Heart right ventricle (tissue), 16 donors: ENCODE measurements around the gene DENND1C. TPM values are rescaled to one million over a fixed set of nuclear protein-coding genes. Genes with fewer than 3 reads are reported as not detected.
"Not testable (repeated sequence)": the region's sequence is repeated elsewhere in the genome, so short reads cannot be mapped to it uniquely, and the experiment has no call there.

Experiments
- ATAC-seq, 8 donors: fragments of 200-7000 bp; cut with Tn5 transposase; one replicate each; pipeline ENCODE4 v1.9.1; 2020; ENCODE audit warnings: mild to moderate bottlenecking in 8 of 8, moderate library complexity in 8 of 8, moderate number of reproducible peaks in 1 of 8
- DNase-seq, 2 donors: peaks; one replicate each; pipeline ENCODE4 v3.0.0-alpha.2; 2020
- H3K27ac ChIP-seq, 10 donors: fragments of 200-600 bp; sonication (generic) in 2 of 10; one replicate each; pipeline versions ENCODE4 v1.5.0 to v1.8.0; 2020 to 2022; ENCODE audit warnings: mild to moderate bottlenecking in 3 of 10
- H3K27me3 ChIP-seq, 7 donors: fragments of 200-600 bp; one replicate each; pipeline ENCODE4 v1.8.0; 2021 to 2022; ENCODE audit warnings: mild to moderate bottlenecking in 2 of 7
- H3K36me3 ChIP-seq, 9 donors: fragments of 200-600 bp; sonication (generic) in 1 of 9; one replicate each; pipeline versions ENCODE4 v1.5.0 to v1.8.0; 2020 to 2022; ENCODE audit warnings: mild to moderate bottlenecking in 2 of 9
- H3K4me1 ChIP-seq, 9 donors: fragments of 200-600 bp; sonication (generic) in 1 of 9; one replicate each; pipeline versions ENCODE4 v1.5.0 to v1.8.0; 2020 to 2022; ENCODE audit warnings: mild to moderate bottlenecking in 4 of 9
- H3K4me3 ChIP-seq, 10 donors: fragments of 200-600 bp; sonication (generic) in 2 of 10; one replicate each; pipeline versions ENCODE4 v1.5.0 to v1.8.0; 2020 to 2022; ENCODE audit warnings: mild to moderate bottlenecking in 7 of 10, moderate library complexity in 2 of 10
- H3K9me3 ChIP-seq, 11 donors: fragments of 200-600 bp in 10 of 11; sonication (generic) in 2 of 11; one replicate each; pipeline versions ENCODE4 v1.5.0 to v1.8.0; 2013 to 2022; ENCODE audit warnings: mild to moderate bottlenecking in 2 of 11, control low read depth in 1 of 11, moderate library complexity in 1 of 11
- WGBS, 2 donors: extraction: QIAGEN DNeasy Blood & Tissue Kit; methylation state at CpG; one replicate each; pipeline ENCODE4 v1.1.7; 2013; ENCODE audit warnings: inconsistent platforms in 1 of 2; 5-methylcytosine and 5-hydroxymethylcytosine counted together
- intact Hi-C, 10 donors: fragments of 100-400 bp; cut with DNase I; formaldehyde crosslinking; loops; one replicate each; pipeline versions ENCODE4 v1.11.1 to v1.14.2; 2022
- polyA plus RNA-seq, 2 donors: library from polyadenylated mRNA; stranded (reverse); fragments of 200-250 nt; gene quantifications; one replicate each; pipeline ENCODE4 v1.2.3, GENCODE V29; 2013
- total RNA-seq, 10 donors: library from RNA; stranded (reverse); fragmentation: NEBNext Ultra II Directional in 3 of 10; extraction: Animal tissue kit (Norgen Biotek cat#: 25700) in 3 of 10; gene quantifications; one replicate each; pipeline versions ENCODE4 v1.2.1 to v1.2.4, GENCODE V29; 2021 to 2023
- TF ChIP-seq, protein P1 (sequence below), 9 donors: fragments of 200-600 bp; sonication (generic) in 2 of 9; IDR thresholded peaks; one replicate each; pipeline versions ENCODE4 v1.5.0 to v1.8.0; 2021 to 2022; ENCODE audit warnings: antibody characterized with exemption in 9 of 9, mild to moderate bottlenecking in 5 of 9, moderate library complexity in 1 of 9
- donor health status: Arrhythmogenic right ventricular cardiomyopathy.
- donor health status: ischemic (EF 13 %, LVEDD 7.1; RV severe dilation, severe dysfunction).
- donor health status: healthy with polysubstance abuse.
- donor health status: DM: no; HTN: yes; CAD: no.
- donor health status: DM: no; HTN: no; CAD: no.
- donor health status: ischemic (EF 25% LVEDD 6.9; RV normal size, moderate dysfunction).
- donor health status: ischemic (EF 25% LVEDD 5.7; RV mildly dilated, moderate dysfunction).
- donor health status: healthy.
- donor health status: DM: yes; HTN: yes; CAD: no.
- donor health status: Ischemic cardiomyopathy.
- donor health status: ischemic (EF 35%, LVEDD 5.7; RV mildly dilated, moderate dysfunction).
- donor health status: nonischemic (EF 11% LVEDD 7.7; RV severe dilation, severe dysfunction).
- donor health status: DM: yes; HTN: yes; CAD: no.
- donor health status: PGD.
- donor health status: ischemic (EF 29% LVEDD 5.4; RV normal size, mild dysfunction).
- donor health status: nonischemic (EF 23%, LVEDD 6.1; RV moderate dilation, normal function).

Gene DENND1C
- total and polyA plus RNA-seq, 12 donors: 0.09 to 4.0 (median 0.69) TPM

DNA sequence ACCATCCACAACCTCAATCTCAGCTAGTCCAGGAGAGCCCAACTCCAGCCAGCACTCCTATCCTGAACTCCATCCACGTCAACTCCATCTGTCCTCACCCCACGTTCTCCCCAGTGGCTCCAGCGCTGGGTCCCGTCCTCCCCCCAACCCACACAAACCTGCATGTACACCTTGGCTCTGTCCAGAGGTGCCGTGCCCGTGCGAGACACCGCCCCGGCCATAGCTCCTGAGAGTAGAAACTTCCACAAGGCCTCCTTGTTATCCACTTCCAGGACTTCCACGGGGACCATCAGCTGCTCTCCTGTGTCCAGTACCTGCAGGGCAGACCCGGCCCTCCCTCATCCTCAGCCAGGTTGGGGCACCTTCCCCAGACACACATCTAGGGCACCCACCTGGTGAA, 49.7 kb downstream of the DENND1C start:
- H3K27ac ChIP-seq: no peak overlapping the region
- H3K27me3 ChIP-seq: no peaks in the 10 kb centered on the region
- ATAC-seq (peak in 1 of 8 donors; percentile 11), DNase-seq (no peak)
- intact Hi-C loops: no loop called here
- H3K4me3 ChIP-seq: no peak overlapping the region
- no peaks in the 10 kb centered on the region for H3K4me1 ChIP-seq
- 91 to 93% methylated on average over 11 of the region's 11 CpGs for WGBS, 2 donors
- no peaks in the 10 kb centered on the region for H3K9me3 ChIP-seq
- H3K36me3 ChIP-seq: no peaks in the 10 kb centered on the region
- TF ChIP-seq, protein P1, sequence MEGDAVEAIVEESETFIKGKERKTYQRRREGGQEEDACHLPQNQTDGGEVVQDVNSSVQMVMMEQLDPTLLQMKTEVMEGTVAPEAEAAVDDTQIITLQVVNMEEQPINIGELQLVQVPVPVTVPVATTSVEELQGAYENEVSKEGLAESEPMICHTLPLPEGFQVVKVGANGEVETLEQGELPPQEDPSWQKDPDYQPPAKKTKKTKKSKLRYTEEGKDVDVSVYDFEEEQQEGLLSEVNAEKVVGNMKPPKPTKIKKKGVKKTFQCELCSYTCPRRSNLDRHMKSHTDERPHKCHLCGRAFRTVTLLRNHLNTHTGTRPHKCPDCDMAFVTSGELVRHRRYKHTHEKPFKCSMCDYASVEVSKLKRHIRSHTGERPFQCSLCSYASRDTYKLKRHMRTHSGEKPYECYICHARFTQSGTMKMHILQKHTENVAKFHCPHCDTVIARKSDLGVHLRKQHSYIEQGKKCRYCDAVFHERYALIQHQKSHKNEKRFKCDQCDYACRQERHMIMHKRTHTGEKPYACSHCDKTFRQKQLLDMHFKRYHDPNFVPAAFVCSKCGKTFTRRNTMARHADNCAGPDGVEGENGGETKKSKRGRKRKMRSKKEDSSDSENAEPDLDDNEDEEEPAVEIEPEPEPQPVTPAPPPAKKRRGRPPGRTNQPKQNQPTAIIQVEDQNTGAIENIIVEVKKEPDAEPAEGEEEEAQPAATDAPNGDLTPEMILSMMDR (IDR thresholded peaks at IDR 0.05): no peak

DNA sequence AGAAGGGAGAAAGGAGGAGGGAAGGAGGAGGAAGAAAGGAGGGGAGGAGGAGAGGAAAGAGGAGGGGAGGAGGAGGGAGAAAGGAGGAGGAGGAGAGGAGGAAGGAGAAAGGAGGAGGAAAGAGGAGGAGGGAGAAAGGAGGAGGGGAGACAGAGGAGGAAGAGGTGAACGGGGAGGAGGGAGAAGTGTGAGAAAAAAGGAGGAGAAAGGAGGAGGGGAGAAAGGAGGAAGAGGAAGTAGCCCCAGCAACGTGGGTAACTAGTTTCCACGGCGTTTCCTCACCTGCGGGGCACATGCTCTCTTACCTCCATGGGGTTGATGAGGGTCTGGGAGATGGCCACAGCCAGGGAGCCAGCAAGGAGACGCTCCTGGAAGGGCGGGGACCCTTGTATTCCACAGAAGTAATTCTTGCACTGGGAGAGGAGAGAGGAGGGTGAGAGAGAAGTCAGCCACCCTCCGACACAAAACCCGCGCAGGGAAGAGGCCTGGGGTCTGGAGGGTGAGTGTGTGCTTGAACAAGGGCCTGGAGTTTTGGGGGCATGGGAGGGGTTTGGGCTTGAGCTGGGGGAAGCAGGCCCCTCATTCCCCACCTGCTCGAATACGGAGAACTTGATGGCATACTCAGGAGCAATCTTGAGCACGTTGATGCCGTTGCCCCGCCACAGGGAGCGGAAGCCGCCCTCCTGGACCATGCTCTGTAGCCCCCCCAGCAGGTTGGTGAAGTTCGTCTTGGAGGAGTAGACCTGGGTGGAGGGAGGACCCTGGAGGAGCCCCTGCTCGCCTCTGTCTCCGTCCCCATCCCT, 52.0 kb downstream of the DENND1C start:
- DNase-seq (no peak), ATAC-seq (no peak)
- intact Hi-C loops: loop anchor here in 1 of 10 donors (10.0 kb wide), 1 partner anchor 55 kb away; the partner anchor contains the start of genes ALKBH7 and PSPN
- no peak overlapping the region for H3K4me3 ChIP-seq
- TF ChIP-seq, protein P1 (IDR thresholded peaks at IDR 0.05): no peak
- H3K27me3 ChIP-seq: no peaks in the 10 kb centered on the region
- H3K27ac ChIP-seq: no peak overlapping the region
- H3K4me1 ChIP-seq: peaks cover 0 to 7% (median 4%) of the 10 kb centered on the region in 9 donors
- H3K9me3 ChIP-seq: no peaks in the 10 kb centered on the region
- no peaks in the 10 kb centered on the region for H3K36me3 ChIP-seq
- WGBS, 2 donors: 52 to 67% methylated on average over 20 of the region's 20 CpGs

DNA sequence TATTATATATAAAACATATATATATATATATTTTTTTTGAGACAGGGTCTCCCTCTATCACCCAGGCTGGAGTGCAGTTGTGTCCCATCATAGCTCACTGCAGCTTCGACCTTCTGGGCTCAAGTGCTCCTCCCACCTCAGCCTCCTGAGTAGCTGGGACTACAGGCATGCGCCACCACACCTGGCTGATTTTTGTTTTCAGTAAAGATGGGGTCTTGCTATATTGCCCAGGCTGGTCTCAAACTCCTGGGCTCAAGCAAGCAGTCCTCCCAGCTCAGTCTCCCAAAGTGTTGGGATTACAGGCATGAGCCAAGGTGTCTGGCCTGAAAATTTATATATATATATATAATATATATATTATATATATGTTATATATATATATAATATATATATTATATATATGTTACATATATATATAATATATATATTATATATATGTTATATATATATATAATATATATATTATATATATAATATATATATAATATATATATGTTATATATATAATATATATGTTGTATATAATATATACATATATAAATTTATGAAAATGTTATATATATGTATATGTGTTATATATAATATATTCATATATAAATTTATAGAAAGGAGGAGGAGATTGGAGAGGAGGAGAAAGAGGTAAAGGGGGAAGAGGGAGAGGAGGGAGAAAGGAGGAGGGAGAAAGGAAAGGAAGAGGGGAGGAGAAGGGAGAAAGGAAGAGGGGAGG, 52.7 kb downstream of the DENND1C start:
- not testable (repeated sequence) for H3K27ac ChIP-seq, DNase-seq, H3K9me3 ChIP-seq, H3K4me1 ChIP-seq, H3K27me3 ChIP-seq, ATAC-seq, H3K4me3 ChIP-seq, H3K36me3 ChIP-seq
- intact Hi-C loops: loop anchor here in 1 of 10 donors (10.0 kb wide), 1 partner anchor 54 kb away; the partner anchor contains the start of genes ALKBH7 and PSPN
- WGBS, 2 donors: 91 to 92% methylated on average over 2 of the region's 2 CpGs

DNA sequence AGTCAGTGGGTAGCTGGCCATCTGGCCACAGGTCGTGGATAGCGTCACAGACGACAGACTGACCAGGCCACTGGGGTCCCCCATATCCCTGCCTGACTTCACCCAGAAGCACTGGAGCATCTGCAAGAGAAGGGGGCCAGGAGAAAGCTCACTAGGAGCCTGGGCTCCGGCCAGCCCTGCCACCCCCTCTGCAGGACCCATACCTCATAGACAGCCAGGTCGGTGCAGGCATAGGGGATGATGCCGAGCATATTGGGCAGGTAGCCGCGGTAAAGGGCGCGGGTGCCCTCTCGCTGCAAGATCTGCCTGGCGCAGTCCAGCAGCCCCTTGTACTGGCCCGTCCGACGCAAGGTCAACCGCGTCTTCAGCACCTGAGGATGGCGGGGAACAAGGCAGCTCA, 54.5 kb downstream of the DENND1C start:
- TF ChIP-seq, protein P1 (IDR thresholded peaks at IDR 0.05): no peak
- no peaks in the 10 kb centered on the region for H3K9me3 ChIP-seq
- 93 to 97% methylated on average over 18 of the region's 18 CpGs for WGBS, 2 donors

More for the DNA sequence above, 54.5 kb downstream of the DENND1C start:
- Histone ChIP-seq H3K36me3 (peaks cover 0 to 3% (median 0%) of the 10 kb centered on the region in 9 donors), H3K4me3 (no peak overlapping the region), H3K27me3 (no peaks in the 10 kb centered on the region), H3K4me1 (peaks cover 10 to 25% (median 22%) of the 10 kb centered on the region in 9 donors), H3K27ac (no peak overlapping the region)
- ATAC-seq (no peak), DNase-seq (no peak)
- intact Hi-C loops: loop anchor here in 1 of 10 donors (10.0 kb wide), 1 partner anchor 52 kb away; the partner anchor contains the start of genes ALKBH7 and PSPN
